ENCODE results near the gene PLXDC1. TPM values are rescaled to one million over a fixed set of nuclear protein-coding genes. Genes with fewer than 3 reads are reported as not detected.
A peak's percentile ranks its signal among the peaks of the same experiment; 100 is the strongest.

The PLXDC1 gene
- total and polyA plus RNA-seq, 2 of the 13 experiments (the other 11 are each of a cell fraction or from before 2014, with no cell fraction given) = not detected

DNA sequence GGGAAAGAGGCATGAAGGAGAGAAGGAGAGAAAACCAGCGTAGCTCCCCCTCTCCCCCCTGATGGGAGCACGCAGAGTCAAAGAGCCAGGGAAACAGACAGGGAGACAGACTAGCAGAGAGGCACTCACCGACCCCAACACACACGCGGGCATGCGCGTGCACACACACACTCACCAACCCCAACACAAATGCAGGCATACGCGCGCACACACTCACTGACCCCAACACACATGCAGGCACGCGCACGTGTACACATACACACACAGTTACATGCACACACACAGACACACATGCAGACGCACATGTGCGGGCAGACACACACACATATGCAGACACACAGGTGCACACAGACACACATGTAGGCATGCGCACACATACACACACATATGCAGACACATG lies 41.5 kb upstream of the PLXDC1 start:
- Histone ChIP-seq H3K4me3 (replicated peaks in 1 of 3; ENCODE audit: insufficient read depth in 1 of 3, low read depth in 2 of 3, low read length in 3 of 3) (no peak overlapping the region), H3K27ac (ENCODE audit: extremely low read length, insufficient read depth, low read length) (no peak overlapping the region), H3K9me3 (ENCODE audit: low read length) (no peaks in the 10 kb centered on the region), H3K36me3 (replicated peaks in 1 of 2; ENCODE audit: control insufficient read depth in 1 of 2, insufficient read depth in 2 of 2, low read length in 2 of 2) (no peaks in the 10 kb centered on the region), H4K20me1 (ENCODE audit: insufficient read depth, low read length) (no peaks in the 10 kb centered on the region), H2AFZ (ENCODE audit: low read length) (no peak overlapping the region), H3K4me1 (ENCODE audit: insufficient read depth, low read length) (peaks cover 26% of the 10 kb centered on the region), H3K27me3 (ENCODE audit: control insufficient read depth in 1 of 2, insufficient read depth in 2 of 2, low read length in 2 of 2) (no peaks in the 10 kb centered on the region), H3K4me2 (ENCODE audit: low read depth, low read length) (no peak overlapping the region), H3K9ac (ENCODE audit: insufficient read depth, low read depth, low read length) (no peak overlapping the region), H3K79me2 (ENCODE audit: insufficient read depth, low read length) (no peaks in the 10 kb centered on the region)
- 93% methylated on average over 16 of the region's 16 CpGs for WGBS (ENCODE audit: low lambda C conversion rate)
- BruUV-seq (replicated peaks) = no TSS peak
- in situ Hi-C loops (cut with HindIII; ENCODE audit: extremely low pct_ligation_motif_present, low pct_unique_long_range_greater_than_20kb) (no loop called here), intact Hi-C loops (cut with micrococcal nuclease; ENCODE audit: unreplicated experiment) (loop anchor here (5.0 kb wide), 1 partner anchor 49 kb away; no protein-coding TSS in a partner anchor)
- DNase-seq (ENCODE audit: low spot score) (no peak), FAIRE-seq (no peak), ATAC-seq (no peak)
- POLR2A ChIA-PET = no interaction called here
- TF ChIP-seq GABPB1 (CRISPR knock-in tag; IDR thresholded peaks at IDR 0.05) = no peak
- no peak for TF ChIP-seq ATAD3A (CRISPR knock-in tag; IDR thresholded peaks at IDR 0.05)
- peak; percentile 72 for TF ChIP-seq MNT (IDR thresholded peaks at IDR 0.05)
- TF ChIP-seq AKAP8 (CRISPR knock-in tag; IDR thresholded peaks at IDR 0.05) = no peak
- CTCF ChIA-PET (ENCODE audit: low intra/inter-chr PET ratio, low total read pairs) = no interaction called here

DNA sequence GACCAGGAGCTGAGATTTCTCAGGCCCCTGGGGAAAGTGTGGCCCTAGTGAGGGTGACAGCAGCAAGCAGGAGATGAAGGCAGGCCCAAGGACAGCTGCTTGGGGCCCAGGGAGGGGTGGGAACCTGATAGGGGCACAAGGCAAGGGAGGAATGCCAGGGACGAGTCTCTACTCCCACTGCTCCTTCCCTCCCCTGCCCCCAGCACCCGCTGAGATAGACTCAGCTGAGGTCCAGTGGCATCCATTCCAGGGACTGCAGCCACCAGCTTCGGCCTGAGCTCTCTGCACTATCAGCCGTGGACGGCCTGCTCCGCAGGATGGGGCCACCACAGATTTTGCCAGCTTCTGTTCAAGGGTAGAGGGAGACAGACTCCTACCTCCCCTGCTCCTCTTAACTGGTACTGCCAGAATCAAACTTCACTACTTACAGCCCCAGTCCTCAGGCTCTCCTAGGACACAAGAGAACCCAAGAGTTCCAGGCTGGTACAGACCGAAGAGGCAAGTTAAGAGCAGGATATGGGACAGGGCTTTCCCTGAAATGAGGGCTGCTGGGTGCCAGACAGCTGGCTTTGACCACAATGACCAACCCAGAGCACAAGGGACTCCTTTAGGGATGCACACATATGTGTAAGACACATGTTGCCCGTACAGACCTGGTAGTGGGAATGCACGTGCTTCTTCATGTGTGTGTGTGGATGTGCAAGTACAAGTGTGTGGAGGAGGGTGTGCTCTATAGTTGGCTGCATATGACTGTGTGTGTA lies 40.5 kb upstream of the PLXDC1 start:
- BruUV-seq (replicated peaks) = no TSS peak
- Histone ChIP-seq H3K4me2 (ENCODE audit: low read depth, low read length) (no peak overlapping the region), H3K27ac (ENCODE audit: extremely low read length, insufficient read depth, low read length) (no peak overlapping the region), H3K36me3 (replicated peaks in 1 of 2; ENCODE audit: control insufficient read depth in 1 of 2, insufficient read depth in 2 of 2, low read length in 2 of 2) (0 out of 5 replicates have a peak, but pooled peaks cover 0 to 1% of the 10 kb centered on the region in 2 experiments), H3K79me2 (ENCODE audit: insufficient read depth, low read length) (no peaks in the 10 kb centered on the region), H3K4me3 (replicated peaks in 1 of 3; ENCODE audit: insufficient read depth in 1 of 3, low read depth in 2 of 3, low read length in 3 of 3) (no peak overlapping the region), H2AFZ (ENCODE audit: low read length) (no peak overlapping the region), H3K9me3 (ENCODE audit: low read length) (no peaks in the 10 kb centered on the region), H3K9ac (ENCODE audit: insufficient read depth, low read depth, low read length) (no peak overlapping the region), H3K27me3 (ENCODE audit: control insufficient read depth in 1 of 2, insufficient read depth in 2 of 2, low read length in 2 of 2) (no peaks in the 10 kb centered on the region), H4K20me1 (ENCODE audit: insufficient read depth, low read length) (no peaks in the 10 kb centered on the region), H3K4me1 (ENCODE audit: insufficient read depth, low read length) (peaks cover 25% of the 10 kb centered on the region)
- ATAC-seq = no peak
- WGBS (ENCODE audit: low lambda C conversion rate) = 86% methylated on average over 9 of the region's 9 CpGs
- intact Hi-C loops (cut with micrococcal nuclease; ENCODE audit: unreplicated experiment) (loop anchor here (5.0 kb wide), 1 partner anchor 50 kb away; no protein-coding TSS in a partner anchor), in situ Hi-C loops (cut with HindIII; ENCODE audit: extremely low pct_ligation_motif_present, low pct_unique_long_range_greater_than_20kb) (no loop called here)
- no peak for DNase-seq (ENCODE audit: low spot score)
- CTCF ChIA-PET (ENCODE audit: low intra/inter-chr PET ratio, low total read pairs) = no interaction called here
- no peak for FAIRE-seq
- POLR2A ChIA-PET = no interaction called here
- TF ChIP-seq, protein P1, sequence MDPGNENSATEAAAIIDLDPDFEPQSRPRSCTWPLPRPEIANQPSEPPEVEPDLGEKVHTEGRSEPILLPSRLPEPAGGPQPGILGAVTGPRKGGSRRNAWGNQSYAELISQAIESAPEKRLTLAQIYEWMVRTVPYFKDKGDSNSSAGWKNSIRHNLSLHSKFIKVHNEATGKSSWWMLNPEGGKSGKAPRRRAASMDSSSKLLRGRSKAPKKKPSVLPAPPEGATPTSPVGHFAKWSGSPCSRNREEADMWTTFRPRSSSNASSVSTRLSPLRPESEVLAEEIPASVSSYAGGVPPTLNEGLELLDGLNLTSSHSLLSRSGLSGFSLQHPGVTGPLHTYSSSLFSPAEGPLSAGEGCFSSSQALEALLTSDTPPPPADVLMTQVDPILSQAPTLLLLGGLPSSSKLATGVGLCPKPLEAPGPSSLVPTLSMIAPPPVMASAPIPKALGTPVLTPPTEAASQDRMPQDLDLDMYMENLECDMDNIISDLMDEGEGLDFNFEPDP (CRISPR knock-in tag; conservative IDR thresholded peaks at IDR 0.05) = no peak
- TF ChIP-seq SRSF9 (IDR thresholded peaks at IDR 0.05; ENCODE audit: borderline replicate concordance, insufficient read depth, low read depth, low read length, poor library complexity, severe bottlenecking) = no peak
- no peak for TF ChIP-seq ZNF329 (CRISPR knock-in tag; IDR thresholded peaks at IDR 0.05; ENCODE audit: low read depth)
- TF ChIP-seq ZNF12 (CRISPR knock-in tag; IDR thresholded peaks at IDR 0.05) = no peak
- TF ChIP-seq RORA (CRISPR knock-in tag; IDR thresholded peaks at IDR 0.05) = no peak
- TF ChIP-seq MIER3 (CRISPR knock-in tag; IDR thresholded peaks at IDR 0.05; ENCODE audit: borderline replicate concordance) = no peak
- no peak for TF ChIP-seq ZNF607 (CRISPR knock-in tag; IDR thresholded peaks at IDR 0.05; ENCODE audit: borderline replicate concordance)
- no peak for TF ChIP-seq ZNF121 (CRISPR knock-in tag; IDR thresholded peaks at IDR 0.05)
- no peak for TF ChIP-seq LBX2 (CRISPR knock-in tag; IDR thresholded peaks at IDR 0.05; ENCODE audit: borderline replicate concordance)
- no peak for TF ChIP-seq ZNF557 (CRISPR knock-in tag; IDR thresholded peaks at IDR 0.05)
- TF ChIP-seq REXO4 (CRISPR knock-in tag; IDR thresholded peaks at IDR 0.05; ENCODE audit: borderline replicate concordance) = no peak
- TF ChIP-seq POLR2G (IDR thresholded peaks at IDR 0.05; ENCODE audit: low read depth, low read length) = no peak
